NCI-H345 (cell line): ENCODE measurements around the gene TMEM212.
"Not testable (repeated sequence)": the region's sequence is repeated elsewhere in the genome, so short reads cannot be mapped to it uniquely, and the experiment has no call there.

Experiments
- DNase-seq: peaks from one replicate; lab custom pipeline; 2025; lab: John Stamatoyannopoulos, UW

Gene TMEM212

DNA sequence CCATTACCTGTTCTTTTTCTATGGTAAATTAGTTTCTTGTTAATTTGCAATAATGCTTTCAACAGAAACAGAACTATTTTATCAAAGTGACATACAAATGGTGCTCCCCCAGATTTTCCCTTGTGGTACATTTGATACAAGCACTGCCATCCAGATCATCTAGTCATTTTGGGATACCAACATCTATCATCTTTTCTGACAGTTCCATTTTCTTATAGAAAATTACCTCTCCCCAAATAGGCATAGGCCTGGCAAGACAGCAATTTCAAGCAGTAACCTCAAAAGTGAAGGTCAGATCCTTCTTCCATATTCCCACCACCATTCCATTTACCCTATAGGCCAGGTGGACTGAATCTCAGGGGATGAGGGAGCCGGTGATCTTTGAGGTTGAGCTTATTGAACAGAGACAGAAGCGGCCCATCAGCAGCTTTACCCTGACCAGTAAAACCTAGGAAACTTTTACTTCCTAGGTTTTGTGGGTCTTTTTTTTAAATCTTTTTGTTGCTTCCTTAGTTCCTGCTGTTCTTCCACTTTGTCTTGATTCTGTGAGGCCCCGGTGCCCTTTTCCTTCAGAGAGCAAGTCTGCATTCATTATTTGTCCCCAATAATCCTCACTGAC, 29.8 kb upstream of the TMEM212 start:
- DNase-seq = no peak

DNA sequence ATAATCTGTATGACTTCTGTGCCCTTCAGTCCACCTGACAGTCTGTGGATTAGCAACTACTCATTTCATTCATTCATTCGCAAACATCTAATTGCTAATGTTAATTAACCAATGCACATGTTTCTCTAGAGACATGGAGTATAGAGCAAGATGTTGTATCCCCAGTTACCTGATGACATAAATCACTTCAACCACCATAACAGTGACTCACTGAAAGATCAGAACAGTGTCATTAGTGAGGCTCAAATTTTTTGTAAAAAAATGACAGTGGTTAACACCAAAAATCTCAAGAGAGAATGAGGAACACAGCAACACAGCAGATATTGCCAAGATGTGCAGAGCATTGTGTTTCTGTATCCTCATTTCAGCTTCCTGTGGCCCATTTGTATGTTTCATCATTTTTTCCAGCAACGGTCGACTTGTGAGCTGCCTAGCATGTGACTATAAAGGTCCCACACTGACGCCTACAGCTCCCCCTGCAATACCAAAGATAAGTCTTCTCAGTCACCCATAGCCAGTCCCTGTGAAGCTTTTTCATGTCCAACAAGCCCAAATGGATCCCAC, 29.2 kb upstream of the TMEM212 start:
- DNase-seq = no peak

DNA sequence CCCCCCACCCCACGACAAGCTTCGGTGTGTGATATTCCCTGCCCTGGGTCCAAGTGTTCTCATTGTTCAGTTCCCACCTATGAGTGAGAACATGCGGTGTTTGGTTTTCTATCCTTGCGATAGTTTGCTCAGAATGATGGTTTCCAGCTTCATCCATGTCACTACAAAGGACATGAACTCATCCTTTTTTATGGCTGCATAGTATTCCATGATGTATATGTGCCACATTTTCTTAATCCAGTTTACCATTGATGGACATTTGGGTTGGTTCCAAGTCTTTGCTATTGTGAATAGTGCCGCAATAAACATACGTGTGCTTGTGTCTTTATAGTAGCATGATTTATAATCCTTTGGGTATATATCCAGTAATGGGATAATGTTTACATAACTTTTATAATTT, 28.5 kb upstream of the TMEM212 start:
- not testable (repeated sequence) for DNase-seq

DNA sequence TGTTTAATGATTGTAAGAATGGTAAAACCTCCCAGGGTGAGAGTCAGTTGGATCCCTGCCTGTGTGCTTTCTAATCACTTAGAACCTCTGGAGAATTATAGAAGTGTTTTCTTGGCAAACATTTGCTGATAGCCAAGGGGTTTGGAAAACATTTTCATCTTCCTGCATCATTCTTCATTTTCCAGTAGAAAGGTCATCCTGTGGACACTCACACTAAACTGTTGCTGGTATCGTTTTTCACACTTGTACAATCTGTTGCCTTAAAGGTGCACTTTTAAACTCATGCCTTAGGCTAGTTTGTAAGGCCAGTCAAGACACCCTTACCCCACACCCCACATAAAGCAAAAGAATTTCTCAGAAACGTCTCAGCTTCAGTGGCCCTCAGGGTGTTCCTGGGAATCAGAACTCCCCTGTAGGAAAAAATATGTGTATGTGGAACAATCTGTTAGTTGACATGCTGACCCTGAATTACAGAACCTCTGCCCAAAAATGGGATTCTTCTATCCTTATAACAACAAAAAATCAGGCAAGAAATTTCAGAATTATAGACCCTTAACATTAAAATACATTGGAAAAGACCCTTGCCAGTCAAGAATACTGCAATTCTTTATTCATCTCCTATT, 27.1 kb upstream of the TMEM212 start:
- DNase-seq = no peak

DNA sequence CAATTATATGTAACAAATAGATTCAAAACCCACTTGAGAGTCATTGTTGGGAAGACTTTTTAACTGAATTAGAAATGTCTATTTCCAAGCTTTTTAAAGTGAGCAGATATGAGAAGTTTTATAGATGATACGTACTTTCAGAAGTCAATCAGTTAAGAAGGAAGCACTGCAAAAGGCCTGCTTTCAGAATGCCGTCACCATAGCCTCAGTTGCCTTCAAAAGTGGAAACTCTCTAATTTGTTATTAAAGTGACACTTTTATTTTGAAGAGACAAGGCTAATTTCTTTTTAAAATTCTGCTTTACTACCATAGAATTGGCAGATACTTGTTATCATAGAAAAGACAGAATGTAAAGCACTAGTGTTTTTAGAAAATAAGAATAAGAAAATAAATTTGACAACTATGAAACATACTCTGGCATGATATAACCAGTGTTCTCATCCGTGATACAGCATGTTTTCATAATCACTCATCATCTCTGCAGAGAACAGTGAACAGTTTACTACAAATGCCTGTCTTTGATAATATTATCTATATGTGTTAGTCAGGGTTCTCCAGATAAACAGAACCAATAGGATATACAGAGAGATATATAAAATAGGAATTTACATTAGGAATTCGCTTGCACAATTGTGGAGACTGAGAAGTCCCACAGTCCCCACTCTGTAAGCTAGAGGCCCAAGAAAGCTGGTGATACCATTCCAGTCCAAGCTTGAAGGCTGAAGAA, 25.9 kb upstream of the TMEM212 start:
- no peak for DNase-seq

DNA sequence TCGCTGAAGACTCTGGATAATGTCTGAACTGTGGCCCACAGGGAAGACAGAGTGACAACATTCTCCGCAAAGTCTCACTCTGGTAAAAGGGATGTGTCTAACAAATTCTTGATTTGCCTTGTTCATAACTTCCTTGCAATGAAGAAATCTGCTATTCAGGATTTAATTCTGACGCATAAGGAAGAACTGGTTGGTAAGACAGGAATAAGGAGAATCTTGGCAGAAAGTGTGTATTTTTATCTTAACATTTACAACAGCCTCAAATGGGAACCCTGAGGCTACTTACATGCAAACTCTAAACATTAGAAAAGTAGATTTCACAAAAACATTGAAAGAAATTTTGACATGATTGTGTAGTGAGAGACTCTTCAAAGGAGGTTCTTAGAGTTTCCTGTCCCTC, 22.1 kb upstream of the TMEM212 start:
- no peak for DNase-seq

DNA sequence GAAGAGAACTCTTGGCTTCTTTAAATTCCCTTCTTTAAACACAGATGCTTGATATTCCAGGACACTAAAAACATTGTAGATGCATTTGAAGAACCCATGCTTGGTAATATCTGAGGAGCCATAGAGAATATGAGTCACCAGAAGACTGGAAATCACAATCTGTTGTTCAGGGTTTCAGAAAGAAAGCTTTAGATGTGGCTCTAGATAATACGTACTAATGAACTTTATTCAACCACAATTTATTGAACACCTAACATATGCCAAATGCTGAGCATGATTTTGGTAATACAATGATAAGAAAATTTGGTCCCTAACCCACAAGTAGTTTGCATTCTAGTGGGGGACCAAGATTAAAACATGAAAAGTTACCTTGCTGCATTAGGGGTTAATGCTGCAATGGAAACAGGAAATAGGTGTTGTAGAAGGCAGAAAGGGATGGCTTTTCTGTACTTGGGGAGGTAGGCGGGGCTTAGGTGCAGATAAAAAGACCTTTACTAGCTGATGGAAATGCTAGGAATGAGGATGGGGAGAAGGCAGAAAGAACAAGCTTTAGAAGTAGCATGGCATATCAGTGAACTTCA, 21.3 kb upstream of the TMEM212 start:
- DNase-seq = no peak

DNA sequence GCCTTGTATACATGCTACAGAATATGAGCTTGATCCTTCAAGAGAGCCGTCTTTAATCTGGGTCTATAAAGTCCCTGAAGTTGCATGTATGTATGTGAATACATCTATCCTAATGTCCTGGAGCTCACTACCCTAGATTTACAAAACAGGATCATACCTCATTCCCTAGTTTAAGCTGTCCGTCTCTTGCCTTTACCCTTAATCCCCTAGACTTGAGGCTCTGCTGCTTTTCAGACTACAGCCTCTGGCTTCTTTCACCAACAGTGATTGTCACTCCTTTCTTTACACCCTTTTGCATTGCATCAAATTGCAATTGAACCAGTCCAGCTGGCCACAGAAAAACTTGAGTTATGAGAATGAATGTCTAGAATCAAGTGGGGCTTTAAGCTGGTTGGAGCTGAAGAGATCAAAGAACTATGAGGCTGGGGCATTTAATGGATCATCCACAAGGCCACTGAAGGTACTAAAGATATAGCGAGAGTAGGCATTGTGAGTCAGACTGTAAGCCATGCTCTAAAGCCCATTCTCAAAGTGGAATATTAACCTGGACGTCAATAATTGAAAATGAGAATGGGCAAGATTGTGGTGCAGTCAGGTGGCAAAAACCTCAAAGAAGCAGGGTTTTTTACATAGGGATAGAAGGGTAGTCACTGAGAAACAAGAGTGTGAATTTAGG, 20.6 kb upstream of the TMEM212 start:
- no peak for DNase-seq

DNA sequence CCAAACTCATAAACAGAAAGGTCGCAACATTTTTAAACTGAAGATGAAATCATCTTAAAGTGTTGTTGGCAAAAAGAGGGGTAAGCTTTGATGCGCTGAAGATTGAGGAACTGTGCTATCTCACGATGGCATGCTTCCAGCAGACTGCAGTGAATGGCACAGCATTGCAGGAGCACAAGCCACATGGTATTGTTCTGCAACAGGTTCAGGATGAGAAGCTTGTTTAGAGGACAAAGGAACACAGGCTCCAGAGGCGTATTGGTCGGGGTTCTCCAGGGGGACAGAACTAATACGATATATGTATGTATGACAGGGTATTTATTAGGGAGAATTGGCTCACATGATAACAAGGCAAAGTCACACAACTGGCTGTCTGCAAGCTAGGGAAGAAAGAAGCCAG, 19.0 kb upstream of the TMEM212 start:
- DNase-seq = no peak

DNA sequence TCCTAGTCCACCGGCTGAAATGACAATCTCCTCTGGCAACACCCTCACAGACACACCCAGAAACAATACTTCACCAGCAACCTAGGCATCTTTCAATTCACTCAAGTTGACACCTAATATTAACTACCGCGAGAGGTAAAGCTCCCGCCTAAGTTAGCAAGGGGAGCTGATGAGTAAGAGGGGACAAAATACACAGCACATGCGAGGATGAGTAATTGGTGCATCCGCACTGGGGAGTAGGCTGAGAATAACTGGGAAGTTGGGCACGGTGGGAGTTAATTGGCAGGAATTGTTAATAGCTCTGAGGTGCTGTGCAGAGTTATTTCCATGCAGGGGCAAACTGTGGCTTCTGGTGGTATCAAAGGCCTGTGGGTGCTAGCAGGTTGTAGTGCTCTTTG, 18.3 kb upstream of the TMEM212 start:
- DNase-seq = no peak

DNA sequence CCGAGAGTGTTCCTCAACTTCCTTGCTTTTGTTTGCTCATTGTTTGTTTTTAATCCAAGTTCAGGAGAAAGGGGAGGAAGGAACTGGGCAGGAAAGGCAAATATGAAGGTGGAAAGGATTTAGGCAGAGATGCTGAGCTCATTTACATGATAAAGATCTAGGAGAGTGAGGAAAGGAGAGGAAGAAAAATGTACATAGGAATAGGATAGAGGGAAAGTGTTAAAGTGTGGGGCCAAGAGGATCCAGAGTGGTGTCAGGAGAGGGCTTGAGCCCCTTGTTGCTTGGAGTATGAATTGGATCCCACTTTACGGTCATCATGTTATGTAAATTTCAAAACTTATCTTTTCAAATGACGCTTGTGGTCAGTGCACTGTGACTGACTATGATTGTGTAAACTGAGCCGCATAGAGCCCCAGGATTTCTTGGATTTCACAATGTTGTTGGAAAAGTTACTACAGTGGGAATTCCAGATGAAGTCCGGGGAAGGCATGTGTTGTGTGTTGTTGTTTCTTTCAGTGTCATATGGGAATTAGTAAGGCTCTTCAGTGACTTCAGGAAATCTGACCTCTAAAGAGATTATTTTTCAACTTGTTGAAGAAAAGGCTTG, 17.8 kb upstream of the TMEM212 start:
- DNase-seq = no peak

DNA sequence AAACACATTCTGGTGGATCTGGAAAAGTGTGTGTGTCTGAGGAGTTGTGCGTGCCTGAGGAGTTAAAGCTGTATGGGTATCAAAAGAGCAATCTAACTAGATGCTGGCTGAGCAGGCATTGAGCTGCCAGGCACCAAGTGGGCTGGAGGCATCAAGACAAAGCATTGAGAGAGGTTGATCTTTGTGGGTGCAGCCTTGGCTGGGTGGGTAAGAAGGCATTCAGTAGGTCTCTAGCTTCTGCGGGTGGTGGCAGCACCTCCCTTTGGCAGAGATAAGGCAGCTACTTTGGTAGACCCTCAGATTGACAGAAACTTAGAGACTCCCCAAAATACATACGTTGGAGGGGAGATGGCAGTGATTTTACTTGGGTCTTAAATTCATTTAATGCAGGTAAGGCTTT, 15.8 kb upstream of the TMEM212 start:
- no peak for DNase-seq

DNA sequence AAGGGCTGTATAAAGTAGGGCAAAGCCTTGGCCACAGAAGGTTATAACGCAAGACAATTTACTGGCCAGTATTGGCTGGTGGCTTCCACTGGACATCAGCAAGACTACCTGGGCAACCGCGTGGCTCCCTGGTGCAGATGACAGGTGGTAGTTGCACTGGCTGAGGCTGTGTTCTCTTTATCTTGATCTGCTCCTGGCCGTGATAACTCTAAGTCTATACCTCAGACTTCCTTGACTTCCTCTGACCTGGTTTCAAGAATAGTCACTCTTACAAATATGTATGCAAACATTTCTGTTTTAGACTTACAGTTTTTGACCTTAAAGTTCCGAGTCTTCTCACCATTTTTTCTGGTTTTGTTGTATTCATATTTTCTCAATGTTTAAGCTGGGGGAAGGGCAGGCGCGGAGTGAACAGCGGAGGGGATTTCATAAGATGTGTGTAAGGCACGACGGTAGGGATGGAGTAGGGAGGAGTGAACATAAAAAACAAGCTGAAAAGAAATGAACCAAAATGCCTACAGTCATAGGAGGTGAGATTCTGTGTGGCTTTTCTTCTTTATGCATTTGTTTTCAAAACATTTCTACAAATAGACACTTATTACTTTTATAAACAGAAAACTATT, 15.2 kb upstream of the TMEM212 start:
- DNase-seq = no peak

DNA sequence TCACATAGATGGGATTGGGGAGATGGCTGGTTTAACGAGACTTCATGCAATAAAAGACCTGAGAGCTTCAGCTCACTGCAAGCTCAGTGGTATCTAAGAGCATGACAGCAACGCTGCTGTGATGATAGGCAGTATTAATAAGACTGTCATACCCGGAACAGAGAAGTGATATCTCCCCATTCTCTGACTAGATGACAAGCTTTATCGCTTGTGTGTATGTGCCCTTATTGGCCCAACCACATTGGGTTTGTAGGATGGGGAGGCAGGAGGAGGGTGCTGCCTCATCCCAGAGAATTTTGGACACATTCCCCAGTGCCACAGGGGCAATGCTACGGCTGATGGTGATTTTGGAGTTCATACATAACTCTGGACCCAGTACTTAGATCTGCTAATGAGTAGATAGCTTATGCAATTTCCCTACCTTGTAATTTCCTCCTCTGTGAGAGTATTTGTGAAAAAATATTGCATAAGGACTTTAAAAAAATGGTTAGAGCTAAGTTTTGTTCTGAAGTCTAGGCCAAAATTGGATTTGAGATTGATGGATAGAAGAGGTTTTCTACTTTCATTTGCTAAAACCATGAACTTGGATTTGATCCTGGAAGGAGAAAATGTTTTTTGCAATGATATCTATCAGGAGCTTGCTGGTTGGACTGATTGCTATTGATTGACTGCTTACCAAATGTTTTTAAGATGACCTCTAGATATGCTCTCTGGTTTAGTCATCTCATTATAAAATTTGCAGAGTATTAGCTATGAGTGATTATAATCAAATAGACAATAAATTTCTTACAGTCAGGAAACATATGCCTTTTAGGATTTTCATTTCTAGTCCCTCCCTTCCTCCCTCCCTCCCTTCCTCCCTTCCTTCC, 14.0 kb upstream of the TMEM212 start:
- DNase-seq = no peak

DNA sequence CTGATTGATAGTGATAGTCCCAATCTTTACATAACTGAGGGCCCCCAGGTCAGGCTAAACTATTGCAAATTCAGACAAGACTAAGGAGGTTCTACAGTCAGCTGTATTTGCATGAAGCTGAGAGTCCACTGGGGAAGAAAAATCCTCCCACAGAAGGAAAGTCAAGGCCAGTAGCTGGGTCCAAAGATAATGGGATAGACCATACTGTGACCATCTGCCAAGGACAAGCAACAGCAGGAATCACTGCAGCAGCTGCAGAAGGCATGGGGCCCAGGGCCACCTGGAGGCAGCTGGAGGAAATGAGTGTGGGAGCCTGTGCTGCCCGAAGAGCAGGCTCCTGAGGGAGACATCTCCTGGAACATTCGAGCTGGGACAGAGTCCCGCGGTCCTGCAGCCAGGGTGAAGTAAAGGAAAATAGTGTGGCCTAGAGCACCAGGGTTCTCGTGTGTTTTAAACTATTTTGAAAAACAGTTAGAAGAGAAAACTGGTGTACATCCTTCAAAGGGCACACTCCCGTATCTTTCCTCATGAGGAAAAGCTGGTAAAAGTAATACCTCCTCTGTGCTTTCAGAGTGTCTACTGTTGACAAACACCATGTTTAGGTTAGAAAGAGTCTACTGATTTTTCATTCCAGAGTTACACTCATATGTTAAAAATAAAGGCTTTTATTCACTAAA, 13.2 kb upstream of the TMEM212 start:
- DNase-seq = peak; percentile 13

DNA sequence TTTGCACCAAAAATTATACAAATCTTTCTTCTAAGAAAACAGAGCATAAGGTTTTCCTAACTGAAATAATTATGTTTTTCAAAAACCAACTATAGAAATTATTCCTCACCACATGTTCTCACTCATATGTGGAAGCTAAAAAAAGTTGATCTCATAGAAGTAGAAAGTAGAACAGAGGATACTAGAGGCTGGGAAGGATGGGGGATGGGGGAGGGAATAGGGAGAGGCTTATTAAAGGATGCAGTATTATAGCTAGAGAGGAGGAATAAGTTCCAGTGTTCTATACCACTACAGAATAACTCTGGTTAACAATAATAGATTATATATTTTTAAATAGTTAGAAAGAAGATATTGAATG, 12.7 kb upstream of the TMEM212 start:
- no peak for DNase-seq

DNA sequence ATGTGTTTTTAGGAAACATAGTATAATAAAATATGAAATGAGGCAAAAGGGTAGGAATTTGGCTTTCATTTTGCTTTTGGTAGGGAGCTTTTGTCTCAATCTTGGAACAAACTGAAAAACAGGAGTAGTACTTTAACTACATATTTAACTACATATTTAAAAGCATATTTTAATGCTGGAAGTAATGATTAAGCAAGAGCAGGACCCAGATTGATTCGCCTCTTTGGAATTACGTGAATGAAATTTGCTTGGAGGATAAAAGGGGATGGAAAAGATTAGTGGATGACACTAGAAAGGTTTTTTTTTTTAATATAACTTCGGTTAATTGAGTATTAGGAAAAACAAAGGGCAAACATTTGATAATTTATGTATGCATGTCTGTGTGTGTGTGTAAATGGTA, 11.2 kb upstream of the TMEM212 start:
- no peak for DNase-seq

DNA sequence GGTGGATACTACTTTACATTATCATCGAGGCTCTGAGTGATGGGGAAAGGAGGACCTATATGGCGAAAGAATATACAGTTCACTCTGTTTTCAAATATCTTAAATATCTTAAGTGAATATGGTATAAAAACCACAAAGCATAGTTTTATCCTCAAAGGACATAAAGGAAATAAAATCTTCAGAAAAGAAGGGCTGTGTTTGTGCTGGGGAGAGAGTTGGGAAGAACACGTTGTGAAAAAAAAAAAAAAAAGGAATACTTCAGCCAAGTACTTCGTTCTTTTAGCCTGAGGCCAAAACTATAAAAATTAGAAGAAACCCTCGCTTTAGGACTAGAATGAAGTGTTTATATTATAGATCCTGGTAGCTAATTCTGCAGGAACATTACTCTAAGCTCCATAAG, 10.2 kb upstream of the TMEM212 start:
- no peak for DNase-seq

DNA sequence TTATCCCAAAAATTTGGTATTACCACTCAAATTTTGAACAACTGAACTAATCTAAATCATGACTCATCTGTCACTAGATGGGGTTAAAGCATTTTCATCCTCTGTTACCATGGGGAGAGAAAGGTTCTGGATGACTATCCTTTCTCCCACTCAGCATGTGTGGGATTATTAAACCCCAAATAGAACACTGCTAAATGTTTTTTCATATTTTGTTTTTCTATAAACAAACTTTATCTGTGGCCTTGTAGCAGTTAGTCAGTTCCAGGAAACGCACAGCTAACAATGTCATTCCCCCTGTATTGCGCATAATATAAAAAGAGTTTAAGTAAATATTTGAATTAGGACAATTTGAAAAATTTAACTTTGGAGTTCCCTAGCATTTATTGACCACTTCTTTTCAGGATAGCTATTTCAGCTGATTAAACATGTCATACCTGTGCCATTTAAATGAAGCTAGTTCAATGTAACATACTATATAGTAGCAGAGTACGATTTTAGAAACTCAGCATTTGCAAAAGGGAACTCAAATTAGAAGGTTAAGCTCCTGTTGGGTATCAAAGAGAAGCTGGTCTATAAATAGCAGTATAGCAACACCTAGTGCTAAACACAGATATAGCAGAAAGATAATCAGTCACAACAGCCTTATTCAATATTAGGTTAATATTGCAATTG, 9.2 kb upstream of the TMEM212 start:
- DNase-seq = no peak

DNA sequence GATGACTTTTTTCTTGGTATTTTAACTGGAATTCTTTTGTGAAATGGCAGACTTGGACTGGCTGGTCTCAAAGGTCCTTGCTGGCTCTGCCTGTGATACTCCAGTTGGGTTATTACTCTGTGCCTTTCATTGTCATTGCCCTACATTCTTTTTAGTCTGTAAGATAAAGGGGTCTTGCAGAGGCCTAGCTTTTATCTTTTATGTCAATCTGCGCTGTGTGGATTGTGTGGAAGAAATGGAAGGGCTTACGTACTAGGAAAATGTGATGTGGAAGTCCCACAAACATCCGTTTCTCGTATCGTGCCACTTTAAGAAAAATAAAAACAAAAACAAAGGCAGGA, 8.7 kb upstream of the TMEM212 start:
- DNase-seq = no peak
